Vagina (tissue), 2 donors: ENCODE results near the gene FBXL16. TPM values are rescaled to one million over a fixed set of nuclear protein-coding genes. Genes with fewer than 3 reads are reported as not detected.

Experiments used
- DNase-seq, 2 donors: peaks; one replicate each; pipeline ENCODE4 v3.0.0-alpha.2; 2017; ENCODE audit errors: extremely low spot score in 2 of 2
- H3K27ac ChIP-seq: fragments of 200-600 bp; sonication (generic); one replicate; pipeline ENCODE4 v1.5.1; 2019
- H3K27me3 ChIP-seq: fragments of 200-600 bp; sonication (generic); one replicate; pipeline ENCODE4 v1.5.1; 2019
- H3K36me3 ChIP-seq, 2 donors: fragments of 200-600 bp; sonication (generic); one replicate each; pipeline ENCODE4 v1.5.1; 2017 to 2019
- H3K4me1 ChIP-seq: fragments of 200-600 bp; sonication (generic); one replicate; pipeline ENCODE4 v1.5.1; 2019
- H3K4me3 ChIP-seq, 2 donors: fragments of 200-600 bp; sonication (generic); 1 replicate in 1 of 2; 2 replicates in 1 of 2; pipeline ENCODE4 v1.5.1; 2016 to 2019
- H3K9me3 ChIP-seq: fragments of 200-600 bp; sonication (generic); one replicate; pipeline ENCODE4 v1.5.1; 2019
- POLR2A ChIP-seq, 2 donors: fragments of 450-650 bp; IDR thresholded peaks; one replicate each; pipeline ENCODE4 v1.6.1; 2017; ENCODE audit warnings: antibody characterized with exemption in 2 of 2, mild to moderate bottlenecking in 2 of 2, moderate library complexity in 2 of 2
- POLR2AphosphoS5 ChIP-seq, 2 donors: sonication (generic); formaldehyde crosslinking; IDR thresholded peaks; one replicate each; pipeline ENCODE4 v1.9.0; 2017; ENCODE audit warnings: antibody characterized with exemption in 2 of 2, mild to moderate bottlenecking in 2 of 2, low read depth in 1 of 2; ENCODE audit not compliant: insufficient read depth in 1 of 2
- intact Hi-C: fragments of 100-400 bp; cut with DNase I; formaldehyde crosslinking; loops from one replicate; pipeline ENCODE4 v1.15.1; 2023
- total RNA-seq: library from RNA; depleted of rRNA; stranded (reverse); fragments of >200 nt; gene quantifications from one replicate; pipeline ENCODE4 v1.2.3, GENCODE V29; 2016
- TF ChIP-seq, protein P1 (sequence below), 3 experiments: fragments of 450-650 bp in 2 of 3; fragments of 200-600 bp in 1 of 3; sonication (generic) in 1 of 3; IDR thresholded peaks; one replicate each; pipeline ENCODE4 v1.5.1; 2017 to 2019; ENCODE audit warnings: antibody characterized with exemption in 3 of 3, mild to moderate bottlenecking in 2 of 3, moderate library complexity in 2 of 3

The FBXL16 gene
- total RNA-seq, 1 donor from 2014 or later = 4.4 TPM

DNA sequence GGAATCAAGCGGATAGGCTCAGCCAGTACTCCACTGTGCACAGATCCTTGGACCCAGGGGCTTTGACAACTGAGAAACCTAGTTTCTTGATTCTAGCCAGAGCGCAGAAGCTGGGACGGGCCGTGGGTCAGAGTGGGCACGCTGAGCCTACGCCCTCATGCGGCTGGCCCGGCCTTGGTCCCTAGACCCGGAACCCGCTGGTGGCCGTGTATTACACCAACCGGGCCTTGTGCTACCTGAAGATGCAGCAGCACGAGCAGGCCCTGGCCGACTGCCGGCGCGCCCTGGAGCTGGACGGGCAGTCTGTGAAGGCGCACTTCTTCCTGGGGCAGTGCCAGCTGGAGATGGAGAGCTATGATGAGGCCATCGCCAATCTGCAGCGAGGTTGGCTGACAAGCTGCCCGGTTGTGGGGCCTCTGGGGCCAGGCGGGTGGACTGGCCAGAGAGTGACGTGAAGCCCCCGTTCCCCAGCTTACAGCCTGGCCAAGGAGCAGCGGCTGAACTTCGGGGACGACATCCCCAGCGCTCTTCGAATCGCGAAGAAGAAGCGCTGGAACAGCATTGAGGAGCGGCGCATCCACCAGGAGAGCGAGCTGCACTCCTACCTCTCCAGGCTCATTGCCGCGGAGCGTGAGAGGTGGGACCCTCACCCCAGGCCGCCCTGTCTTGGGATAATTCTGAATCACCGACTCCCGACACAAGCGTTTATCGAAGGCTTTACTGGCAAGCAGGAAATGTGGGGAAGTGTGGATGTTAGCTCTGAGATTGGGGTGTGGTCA is 24.4 kb downstream of the FBXL16 start:
- TF ChIP-seq POLR2A (IDR thresholded peaks at IDR 0.05) (no peak), POLR2AphosphoS5 (IDR thresholded peaks at IDR 0.05; ENCODE audit: insufficient read depth in 1 of 2, low read depth in 1 of 2) (no peak)
- TF ChIP-seq, protein P1, sequence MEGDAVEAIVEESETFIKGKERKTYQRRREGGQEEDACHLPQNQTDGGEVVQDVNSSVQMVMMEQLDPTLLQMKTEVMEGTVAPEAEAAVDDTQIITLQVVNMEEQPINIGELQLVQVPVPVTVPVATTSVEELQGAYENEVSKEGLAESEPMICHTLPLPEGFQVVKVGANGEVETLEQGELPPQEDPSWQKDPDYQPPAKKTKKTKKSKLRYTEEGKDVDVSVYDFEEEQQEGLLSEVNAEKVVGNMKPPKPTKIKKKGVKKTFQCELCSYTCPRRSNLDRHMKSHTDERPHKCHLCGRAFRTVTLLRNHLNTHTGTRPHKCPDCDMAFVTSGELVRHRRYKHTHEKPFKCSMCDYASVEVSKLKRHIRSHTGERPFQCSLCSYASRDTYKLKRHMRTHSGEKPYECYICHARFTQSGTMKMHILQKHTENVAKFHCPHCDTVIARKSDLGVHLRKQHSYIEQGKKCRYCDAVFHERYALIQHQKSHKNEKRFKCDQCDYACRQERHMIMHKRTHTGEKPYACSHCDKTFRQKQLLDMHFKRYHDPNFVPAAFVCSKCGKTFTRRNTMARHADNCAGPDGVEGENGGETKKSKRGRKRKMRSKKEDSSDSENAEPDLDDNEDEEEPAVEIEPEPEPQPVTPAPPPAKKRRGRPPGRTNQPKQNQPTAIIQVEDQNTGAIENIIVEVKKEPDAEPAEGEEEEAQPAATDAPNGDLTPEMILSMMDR (IDR thresholded peaks at IDR 0.05) = no peak
- peaks cover 73% of the 10 kb centered on the region for H3K4me1 ChIP-seq
- no peaks in the 10 kb centered on the region for H3K9me3 ChIP-seq
- intact Hi-C loops = no loop called here
- H3K27ac ChIP-seq = peak overlapping the region; percentile 82
- H3K36me3 ChIP-seq = peaks cover 0 to 22% of the 10 kb centered on the region in 2 donors
- DNase-seq = no peak
- peak overlapping the region; percentile 79 to 83 for H3K4me3 ChIP-seq
- H3K27me3 ChIP-seq = no peaks in the 10 kb centered on the region

DNA sequence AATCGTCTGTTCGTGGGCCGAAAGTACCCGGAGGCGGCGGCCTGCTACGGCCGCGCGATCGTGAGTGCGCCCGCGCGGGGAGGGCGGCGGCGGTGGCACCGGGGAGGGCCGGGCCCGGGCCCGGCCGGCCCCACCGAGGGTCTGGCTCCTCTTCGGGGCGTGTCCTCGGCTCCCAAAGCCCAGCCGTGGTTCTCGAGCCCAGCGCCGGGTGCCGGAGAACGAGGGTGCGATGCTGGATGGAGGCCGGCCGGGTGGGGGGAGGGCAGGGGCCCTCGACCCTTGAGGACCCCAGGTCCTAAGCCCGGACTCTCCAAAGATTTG is 25.0 kb downstream of the FBXL16 start:
- intact Hi-C loops = no loop called here
- no peaks in the 10 kb centered on the region for H3K9me3 ChIP-seq
- TF ChIP-seq POLR2A (IDR thresholded peaks at IDR 0.05) (no peak), POLR2AphosphoS5 (IDR thresholded peaks at IDR 0.05; ENCODE audit: insufficient read depth in 1 of 2, low read depth in 1 of 2) (no peak)
- TF ChIP-seq, protein P1 (IDR thresholded peaks at IDR 0.05) = no peak
- no peaks in the 10 kb centered on the region for H3K27me3 ChIP-seq
- peak overlapping the region; percentile 79 to 83 for H3K4me3 ChIP-seq
- no peak for DNase-seq
- peaks cover 75% of the 10 kb centered on the region for H3K4me1 ChIP-seq
- H3K36me3 ChIP-seq = peaks cover 0 to 22% of the 10 kb centered on the region in 2 donors
- peak overlapping the region; percentile 82 for H3K27ac ChIP-seq

DNA sequence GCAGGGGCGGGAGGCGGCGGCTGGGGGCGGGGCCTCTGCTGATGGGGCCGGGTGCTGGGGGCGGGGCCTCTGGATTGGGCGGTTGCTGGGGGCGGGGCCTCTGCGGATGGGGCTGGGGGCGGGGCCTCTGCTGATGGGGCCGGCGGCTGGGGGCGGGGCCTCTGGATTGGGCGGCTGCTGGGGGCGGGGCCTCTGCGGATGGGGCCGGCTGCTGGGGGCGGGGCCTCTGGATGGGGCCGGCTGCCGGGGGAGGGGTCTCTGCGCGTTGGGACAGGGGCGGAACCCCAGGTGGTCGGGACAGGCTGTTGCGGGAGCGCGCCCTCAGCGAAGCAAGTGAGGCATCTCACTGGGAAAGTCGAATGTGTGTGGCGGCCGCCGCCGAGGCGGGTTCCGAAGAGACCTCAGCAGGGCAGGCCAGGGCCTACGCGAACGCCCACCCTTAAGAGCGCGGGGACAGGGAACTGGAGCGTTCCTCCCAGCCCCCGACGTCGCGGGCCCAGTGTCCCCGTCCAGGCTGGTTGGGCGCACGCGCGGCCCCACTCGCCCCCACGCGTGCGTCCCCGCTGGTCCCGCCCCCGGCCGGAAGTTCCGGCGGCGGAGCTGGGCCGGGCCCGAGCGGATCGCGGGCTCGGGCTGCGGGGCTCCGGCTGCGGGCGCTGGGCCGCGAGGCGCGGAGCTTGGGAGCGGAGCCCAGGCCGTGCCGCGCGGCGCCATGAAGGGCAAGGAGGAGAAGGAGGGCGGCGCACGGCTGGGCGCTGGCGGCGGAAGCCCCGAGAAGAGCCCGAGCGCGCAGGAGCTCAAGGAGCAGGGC is 25.6 kb downstream of the FBXL16 start, which contains the start of gene STUB1:
Gene STUB1, plus strand, starts transcription at position 597 of the 811 bp plus-strand sequence. Its CDS starts 116 bp downstream, at position 713.
- H3K27ac ChIP-seq = peak within 1 kb of the TSS; percentile 82
- intact Hi-C loops = no loop called here
- H3K27me3 ChIP-seq = no peaks in the 10 kb centered on the region
- H3K4me3 ChIP-seq = peak within 1 kb of the TSS; percentile 79 to 83
- H3K4me1 ChIP-seq = peaks cover 74% of the 10 kb centered on the region
- H3K36me3 ChIP-seq = peaks cover 0 to 17% of the 10 kb centered on the region in 2 donors
- DNase-seq = no peak
- TF ChIP-seq POLR2A (IDR thresholded peaks at IDR 0.05) = peak in 1 of 2 donors; percentile 87
- TF ChIP-seq POLR2AphosphoS5 (IDR thresholded peaks at IDR 0.05; ENCODE audit: insufficient read depth in 1 of 2, low read depth in 1 of 2) = peak in 1 of 2 donors; percentile 40
- TF ChIP-seq, protein P1 (IDR thresholded peaks at IDR 0.05) = no peak
- H3K9me3 ChIP-seq = no peaks in the 10 kb centered on the region

DNA sequence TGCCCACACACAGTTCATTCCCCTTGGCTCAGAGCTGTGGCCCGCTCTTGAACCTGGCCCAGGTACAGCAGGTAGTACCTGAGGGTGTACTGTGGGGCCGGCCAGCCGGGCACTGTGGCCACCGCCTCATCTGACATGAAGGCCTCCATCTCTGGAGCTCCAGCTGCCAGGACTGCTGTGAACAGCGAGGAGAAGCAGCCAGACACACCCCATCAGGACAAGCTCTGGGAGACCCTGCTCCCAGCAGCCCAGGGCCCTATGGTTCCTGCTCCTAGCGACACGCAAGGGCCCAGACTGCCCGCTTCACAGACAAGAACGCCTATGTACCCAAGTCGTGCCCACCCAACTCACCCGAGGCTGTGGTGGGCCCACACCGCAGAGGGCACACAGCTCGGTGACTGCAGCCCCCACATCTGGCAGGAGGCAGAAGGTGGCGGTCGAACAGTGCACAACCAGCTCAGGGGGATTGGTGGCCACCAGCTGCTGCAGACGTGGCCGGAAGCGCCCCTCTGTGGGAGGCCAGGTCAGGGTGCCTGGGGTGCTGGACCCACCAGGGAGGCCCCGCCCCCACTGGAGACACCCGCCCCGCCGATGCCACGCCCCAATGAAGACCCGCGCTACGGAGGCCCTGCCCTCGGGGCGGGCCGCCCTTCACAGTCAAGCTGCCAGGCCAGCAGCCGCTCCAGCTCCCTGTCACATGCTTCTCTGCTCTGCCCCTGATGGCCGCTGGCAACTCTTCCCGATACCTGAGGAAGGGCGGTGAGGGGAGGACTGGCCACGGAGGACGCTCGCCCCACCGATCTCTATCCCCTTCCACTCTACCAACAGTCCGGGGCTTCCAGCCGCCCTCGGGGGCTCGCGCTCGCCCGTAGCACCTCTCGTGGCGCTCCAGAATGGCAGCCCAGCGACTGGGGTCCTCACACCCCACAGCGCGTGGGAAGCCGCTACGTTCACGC is 26.5 kb downstream of the FBXL16 start:
- intact Hi-C loops = no loop called here
- TF ChIP-seq POLR2A (IDR thresholded peaks at IDR 0.05) (no peak), POLR2AphosphoS5 (IDR thresholded peaks at IDR 0.05; ENCODE audit: insufficient read depth in 1 of 2, low read depth in 1 of 2) (no peak)
- TF ChIP-seq, protein P1 (IDR thresholded peaks at IDR 0.05) = no peak
- H3K27me3 ChIP-seq = no peaks in the 10 kb centered on the region
- peaks cover 75% of the 10 kb centered on the region for H3K4me1 ChIP-seq
- peak overlapping the region; percentile 77 for H3K27ac ChIP-seq
- peak overlapping the region; percentile 79 to 83 for H3K4me3 ChIP-seq
- peaks cover 0 to 17% of the 10 kb centered on the region in 2 donors for H3K36me3 ChIP-seq
- no peak for DNase-seq
- no peaks in the 10 kb centered on the region for H3K9me3 ChIP-seq
